Measurements from ENCODE around the gene MMP23B.
A peak's percentile ranks its signal among the peaks of the same experiment; 100 is the strongest.
"Not testable (repeated sequence)": the region's sequence is repeated elsewhere in the genome, so short reads cannot be mapped to it uniquely, and the experiment has no call there.

The MMP23B gene

DNA sequence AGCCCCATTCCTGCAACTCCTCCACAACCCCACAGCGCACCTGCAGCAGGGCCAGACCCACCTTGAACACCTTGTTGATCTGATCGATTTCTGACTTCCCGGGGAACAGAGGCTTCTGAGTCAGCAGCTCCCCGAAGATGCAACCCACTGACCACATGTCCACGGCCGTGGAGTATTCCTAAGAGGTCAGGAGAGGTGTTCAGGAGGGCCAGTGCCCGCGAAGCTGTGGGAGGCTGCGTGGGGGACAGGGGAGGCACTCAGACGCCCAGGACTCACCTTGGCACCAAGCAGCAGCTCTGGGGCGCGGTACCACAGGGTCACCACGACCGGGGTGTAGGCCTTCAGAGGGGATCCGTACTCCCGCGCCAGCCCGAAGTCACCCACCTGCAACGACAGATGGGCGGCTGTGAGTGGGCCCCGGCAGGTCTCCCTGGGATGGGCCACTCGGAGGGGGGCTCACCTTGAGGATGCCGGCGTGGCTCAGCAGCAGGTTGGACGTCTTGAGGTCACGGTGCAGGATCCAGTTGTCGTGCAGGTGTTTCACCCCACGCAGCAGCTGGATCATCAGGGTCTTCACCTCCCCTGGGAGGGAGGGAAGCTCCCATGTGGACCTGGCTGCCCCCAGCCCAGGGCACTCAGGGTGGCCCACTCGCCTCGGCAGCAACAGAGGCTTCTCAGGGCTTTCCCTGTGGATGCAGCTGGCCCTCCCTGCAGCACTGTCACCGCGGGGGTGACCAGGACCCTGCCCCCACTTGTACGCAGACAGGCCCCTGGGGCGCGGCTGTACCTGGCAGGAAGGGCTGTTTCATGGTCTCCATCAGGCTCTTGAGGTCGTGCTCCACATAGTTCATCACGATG is 4.9 kb downstream of the MMP23B start:
- DNase-seq, result peak; percentile 62

DNA sequence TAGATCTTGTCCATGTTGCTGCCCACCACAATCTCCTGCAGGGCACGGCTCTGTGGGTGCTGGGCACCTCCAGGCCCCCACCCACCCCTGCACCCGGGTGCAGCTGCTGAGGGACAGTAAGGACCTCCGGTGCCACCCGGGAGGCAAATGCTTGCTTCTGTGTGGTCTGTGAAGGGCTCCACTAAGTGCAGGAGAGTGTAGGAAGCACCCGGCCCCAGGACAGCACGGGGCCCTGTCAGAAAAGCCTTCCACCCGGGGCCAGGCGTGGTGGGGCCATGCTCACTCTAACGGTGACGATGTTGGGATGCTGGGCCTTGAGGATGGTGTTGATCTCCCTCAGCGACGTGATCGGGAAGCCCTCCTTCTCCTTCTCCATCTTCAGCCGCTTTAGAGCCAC is 5.5 kb downstream of the MMP23B start:
- peak; percentile 33 for DNase-seq

GRCh38 chr1:1638528-1638927 is 6.6 kb downstream of the MMP23B start:
- DNase-seq, result peak; percentile 51

DNA sequence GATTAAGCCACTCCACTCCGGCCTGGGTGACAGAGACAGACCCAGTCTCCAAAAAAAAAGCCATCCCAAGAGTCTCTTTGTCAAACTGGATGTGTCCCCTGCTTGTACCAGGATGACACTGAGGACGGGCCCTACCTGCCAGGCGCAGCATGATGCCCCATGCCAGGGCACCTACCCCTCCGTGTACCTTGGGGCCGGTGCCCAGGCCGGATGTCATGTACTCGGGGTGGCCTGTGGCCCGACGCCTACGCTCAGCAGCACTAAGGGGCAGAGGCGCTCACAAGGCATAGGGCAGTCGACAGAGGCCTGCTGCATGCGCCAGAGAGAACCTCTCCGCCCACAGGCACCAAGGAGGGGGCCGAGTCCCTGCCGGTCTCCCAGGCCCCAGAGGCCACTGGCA is 7.4 kb downstream of the MMP23B start:
- DNase-seq, result peak; percentile 55

GRCh38 chr1:1640081-1640480 is 8.1 kb downstream of the MMP23B start:
- DNase-seq, result peak; percentile 38

GRCh38 chr1:1640711-1641461 is 8.9 kb downstream of the MMP23B start:
- DNase-seq, result not testable (repeated sequence)

DNA sequence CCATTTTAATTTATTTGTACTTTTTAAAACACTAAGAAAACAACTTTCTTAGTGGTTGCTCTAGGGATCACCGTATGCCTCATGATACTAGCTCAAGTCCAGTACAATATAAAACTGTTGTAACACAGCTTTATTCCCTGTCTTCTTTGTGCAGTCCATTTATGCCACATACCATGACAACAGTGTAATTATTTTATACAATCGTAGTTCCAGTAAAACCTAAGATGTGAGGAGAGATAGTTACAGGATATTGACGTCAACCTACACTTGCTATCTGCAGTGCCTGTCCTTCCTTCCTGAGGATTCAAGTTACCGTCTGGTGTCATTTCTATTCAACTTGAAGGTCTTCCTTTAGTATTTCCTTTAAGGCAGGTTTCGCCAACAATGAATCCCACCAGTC is 14.4 kb downstream of the MMP23B start:
- DNase-seq, result not testable (repeated sequence)

GRCh38 chr1:1647567-1648241 is 15.7 kb downstream of the MMP23B start:
- DNase-seq, result peak; percentile 54

DNA sequence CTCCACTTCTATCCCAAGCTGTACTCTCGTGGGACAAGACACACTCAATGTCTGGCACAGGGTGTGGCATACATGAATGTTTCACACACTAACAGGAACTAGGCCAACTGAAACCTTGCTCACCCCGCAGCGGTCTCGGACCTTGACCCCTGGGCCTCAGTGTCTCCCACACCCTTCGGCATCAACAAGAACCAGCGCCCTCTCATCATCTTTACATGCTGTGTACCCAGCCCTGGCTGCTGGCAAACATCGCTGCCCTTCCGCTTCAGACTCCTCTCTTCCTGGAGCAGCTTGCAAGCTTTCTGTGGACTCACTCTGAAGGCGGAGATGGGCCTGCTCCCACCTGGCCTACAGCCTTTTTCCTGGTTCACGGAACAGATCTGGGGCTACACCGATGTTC is 16.3 kb downstream of the MMP23B start:
- peak; percentile 53 for DNase-seq

GRCh38 chr1:1658583-1659549 is 26.9 kb downstream of the MMP23B start, which contains the start of gene CDK11B:
TSS of gene CDK11B (minus strand) at chr1:1659004. CDS start at chr1:1657485, 1,519 bp downstream.
- DNase-seq, result peak; percentile 100

GRCh38 chr1:1662392-1662791 is 30.4 kb downstream of the MMP23B start:
- not testable (repeated sequence) for DNase-seq

- peak; percentile 62 for DNase-seq
Observed at GRCh38 chr1:1662830-1663560, 31.0 kb downstream of the MMP23B start.

DNA sequence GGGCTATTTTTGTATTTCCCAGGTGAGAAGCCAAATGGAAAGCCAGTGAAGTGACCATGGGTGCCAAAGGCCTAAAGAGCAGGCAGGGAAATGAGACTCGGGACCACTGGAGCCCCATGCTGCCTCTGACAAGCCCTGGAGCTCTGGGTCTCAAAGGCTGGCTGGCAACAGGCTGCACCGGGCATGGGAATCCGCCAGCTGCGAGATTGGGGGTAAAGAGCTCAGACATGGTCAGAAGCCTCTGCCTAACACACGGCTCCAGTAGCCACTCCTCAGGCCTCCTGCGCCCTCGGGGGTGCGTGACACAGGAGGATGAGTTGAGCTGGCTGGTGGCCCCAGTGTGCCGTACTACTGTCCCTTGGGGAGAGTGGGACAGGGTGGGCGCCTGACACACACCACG is 32.3 kb downstream of the MMP23B start:
- not testable (repeated sequence) for DNase-seq

GRCh38 chr1:1664941-1665814 is 33.2 kb downstream of the MMP23B start:
- DNase-seq, result peak; percentile 62

DNA sequence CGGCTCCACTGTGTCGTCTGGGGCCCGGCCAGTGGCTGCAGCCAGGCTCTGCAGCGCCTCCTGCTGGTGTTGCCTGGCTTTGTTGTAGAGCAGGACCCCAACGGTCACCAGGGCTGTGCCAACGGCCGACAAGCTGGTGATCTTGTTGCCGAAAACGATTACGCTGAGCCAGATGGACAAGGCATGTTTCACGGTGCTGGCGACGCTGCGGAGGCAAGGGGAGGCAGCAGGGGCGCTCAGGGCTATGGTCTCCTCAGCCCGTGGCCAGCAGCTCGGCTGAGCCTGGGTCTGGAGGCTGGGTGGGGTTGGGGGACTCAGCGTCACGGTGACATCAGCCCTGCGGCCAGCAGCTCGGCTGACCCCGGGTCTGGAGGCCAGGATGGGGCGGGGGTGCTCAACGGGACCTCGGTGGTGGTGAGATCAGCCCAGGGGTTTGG is 33.9 kb downstream of the MMP23B start:
- DNase-seq, result peak; percentile 76

DNA sequence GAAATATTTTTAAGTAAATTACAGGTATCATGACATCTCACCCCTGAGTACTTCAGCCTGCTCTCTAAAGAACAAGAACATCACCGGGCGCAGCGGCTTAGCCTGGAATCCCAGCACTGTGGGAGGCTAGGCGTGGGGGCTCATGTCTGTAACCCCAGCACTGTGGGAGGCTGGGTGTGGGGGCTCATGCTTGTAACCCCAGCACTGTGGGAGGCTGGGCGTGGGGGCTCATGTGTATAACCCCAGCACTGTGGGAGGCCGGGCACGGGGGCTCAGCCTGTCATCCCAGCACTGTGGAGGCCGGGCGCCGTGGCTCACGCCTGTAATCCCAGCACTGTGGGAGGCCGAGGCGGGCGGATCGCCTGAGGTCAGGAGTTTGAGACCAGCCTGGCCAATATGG is 34.6 kb downstream of the MMP23B start:
- peak; percentile 61 for DNase-seq

GRCh38 chr1:1669468-1670440 is 37.8 kb downstream of the MMP23B start:
- DNase-seq, result no peak

DNA sequence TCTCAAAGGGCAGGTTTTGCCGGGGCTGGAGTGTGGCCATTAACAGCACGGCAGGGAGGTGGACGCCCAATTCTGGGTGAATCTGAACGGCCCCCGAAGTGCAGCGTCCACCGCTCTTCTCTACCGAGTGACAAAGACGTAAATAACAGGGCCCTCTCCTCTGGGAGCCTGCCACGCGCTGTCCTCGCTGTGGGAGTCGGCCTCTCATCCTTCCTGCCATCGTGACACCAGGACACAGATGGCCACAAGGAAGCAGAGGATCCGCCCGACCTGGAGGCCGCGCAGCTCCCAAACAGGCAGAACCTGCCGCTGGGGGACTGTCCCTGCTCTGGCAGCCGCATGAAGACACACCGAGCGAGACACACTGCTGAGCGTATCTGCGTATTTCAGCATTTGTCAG is 38.9 kb downstream of the MMP23B start:
- peak; percentile 61 for DNase-seq
